Stimulated activated CD8-positive, alpha-beta memory T cell treated with anti-CD3 and anti-CD28 coated beads, Interleukin-12 subunit alpha, Interleukin-12 subunit beta, amount 100 ng/mL, for 1 hour (primary cell): ENCODE results near the gene ANKRD13A.
"Not testable (repeated sequence)": the region's sequence is repeated elsewhere in the genome, so short reads cannot be mapped to it uniquely, and the experiment has no call there.

Experiments used
- DNase-seq: peaks from one replicate; pipeline ENCODE4 v3.0.0-alpha.2; 2020; ENCODE audit warnings: low read depth

Gene ANKRD13A

DNA sequence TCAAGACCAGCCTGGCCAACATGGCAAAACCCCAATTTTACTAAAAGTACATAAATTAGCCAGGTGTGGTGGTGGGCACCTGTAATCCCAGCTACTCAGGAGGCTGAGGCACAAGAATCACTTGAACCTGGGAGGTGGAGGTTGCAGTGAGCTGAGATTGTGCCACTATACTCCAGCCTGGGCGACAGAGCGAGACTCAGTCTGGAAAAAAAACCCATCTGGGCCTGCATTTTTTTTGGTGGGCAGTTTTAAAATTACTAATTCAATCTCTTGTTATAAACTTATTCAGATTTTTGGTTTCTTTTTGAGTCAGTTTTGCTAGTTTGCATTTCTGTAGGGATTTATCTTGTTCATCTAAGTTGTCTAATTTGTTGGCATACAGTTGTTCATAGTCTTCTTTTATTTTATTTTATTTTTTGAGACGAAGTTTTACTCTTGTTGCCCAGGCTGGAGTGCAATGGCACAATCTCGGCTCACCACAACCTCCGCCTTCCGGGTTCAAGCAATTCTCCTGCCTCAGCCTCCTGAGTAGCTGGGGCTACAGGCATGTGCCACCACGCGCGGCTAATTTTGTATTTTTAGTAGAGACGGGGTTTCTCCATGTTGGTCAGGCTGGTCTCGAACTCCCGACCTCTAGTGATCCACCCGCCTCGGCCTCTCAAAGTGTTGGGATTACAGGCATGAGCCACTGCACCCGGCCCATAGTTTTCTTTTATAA, 9.6 kb downstream of the ANKRD13A start:
- not testable (repeated sequence) for DNase-seq

DNA sequence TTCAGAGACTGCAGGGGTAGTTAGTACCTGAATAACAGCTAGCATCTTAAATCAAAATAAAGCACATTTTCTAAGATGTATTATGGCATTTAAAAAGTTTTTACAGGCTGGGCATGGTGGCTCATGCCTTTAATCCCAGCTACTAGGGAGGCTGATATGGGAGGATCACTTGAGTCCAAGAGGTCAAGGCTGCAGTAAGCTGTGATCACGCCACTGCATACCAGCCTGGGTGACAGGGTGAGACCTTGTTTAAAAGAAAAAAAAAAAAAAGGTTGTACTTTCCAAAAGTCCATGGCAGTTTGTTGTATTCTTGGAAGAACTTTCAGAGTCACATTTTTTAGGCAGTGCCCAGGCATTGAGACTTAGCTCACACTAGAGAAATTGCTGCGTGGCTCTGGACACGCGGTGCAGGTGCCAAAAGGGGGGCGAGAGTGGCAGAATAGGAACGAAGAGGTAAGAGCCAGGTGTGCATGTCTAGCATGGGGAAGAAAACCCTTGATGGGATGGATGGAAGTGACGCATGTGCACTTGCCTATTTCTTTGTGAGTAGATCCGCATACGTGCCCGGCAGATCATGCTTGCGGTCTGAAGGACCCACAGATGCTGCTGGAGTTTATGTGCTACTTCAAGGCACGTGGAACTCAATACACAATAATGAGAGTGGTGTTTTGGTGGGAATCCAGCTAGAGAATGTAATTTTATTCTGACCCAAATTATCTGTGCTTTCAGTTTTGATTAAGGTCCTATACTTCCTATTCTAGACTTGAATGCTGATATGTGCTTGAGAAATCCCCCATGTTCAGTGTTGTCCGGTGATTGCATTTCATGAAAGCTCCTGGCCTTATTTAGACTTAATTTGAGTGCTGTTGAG, 11.9 kb downstream of the ANKRD13A start:
- DNase-seq: no peak

DNA sequence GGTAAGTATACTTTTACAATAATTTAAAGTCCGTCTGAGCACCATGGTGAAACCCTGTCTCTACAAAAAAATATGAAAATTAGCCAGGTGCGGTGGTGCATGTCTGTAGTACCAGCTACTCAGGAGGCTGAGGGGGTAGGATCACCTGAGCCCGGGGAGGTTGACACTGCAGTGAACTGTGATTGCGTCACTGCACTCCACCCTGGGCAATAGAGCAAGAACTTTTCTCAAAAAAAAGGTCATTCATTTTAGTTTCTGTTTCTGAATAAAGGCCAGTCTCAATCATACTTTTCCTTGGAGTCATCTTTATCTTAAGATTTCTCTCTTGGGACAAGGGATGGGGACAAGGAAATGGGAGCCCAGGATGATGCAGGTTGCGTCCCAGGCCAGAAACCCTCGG, 12.9 kb downstream of the ANKRD13A start:
- no peak for DNase-seq

DNA sequence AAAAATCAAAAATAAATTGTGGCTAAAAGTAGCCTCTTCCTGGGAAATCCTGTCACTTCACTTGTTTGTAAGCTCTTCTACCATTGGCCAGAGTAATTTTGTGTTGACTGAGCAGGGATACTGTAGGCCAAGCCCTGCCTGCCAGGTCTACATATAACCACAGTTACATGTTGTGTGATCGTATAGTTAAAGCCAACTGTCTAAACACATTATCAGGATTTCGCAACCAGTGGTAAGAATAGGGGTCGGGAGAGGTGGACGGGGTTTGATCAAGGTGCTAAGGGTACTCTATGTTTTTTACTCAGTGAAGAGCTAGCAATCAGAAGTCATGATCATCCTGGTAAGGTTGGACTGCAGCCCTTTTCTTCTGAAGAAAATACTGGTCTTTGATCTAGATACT, 13.4 kb downstream of the ANKRD13A start:
- DNase-seq: no peak

DNA sequence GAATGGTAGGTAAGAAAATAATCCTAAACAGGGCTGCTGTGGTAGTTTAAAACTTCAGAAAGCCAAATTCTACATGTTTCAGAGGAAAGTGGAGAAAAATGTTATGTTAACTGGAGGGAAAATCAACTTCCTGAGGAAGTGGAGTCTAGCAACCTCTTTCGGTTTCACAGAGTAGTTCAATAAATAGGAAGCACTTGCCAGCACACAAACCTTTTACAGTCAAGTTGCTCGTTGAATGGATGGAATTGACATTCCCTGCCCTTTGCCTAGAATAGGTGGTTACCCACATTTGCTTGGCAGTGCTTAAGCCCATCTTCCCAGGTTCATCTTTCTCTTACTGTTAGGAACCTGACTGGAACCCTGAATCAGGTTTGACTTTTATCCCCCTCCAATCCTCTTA, 15.9 kb downstream of the ANKRD13A start:
- no peak for DNase-seq

DNA sequence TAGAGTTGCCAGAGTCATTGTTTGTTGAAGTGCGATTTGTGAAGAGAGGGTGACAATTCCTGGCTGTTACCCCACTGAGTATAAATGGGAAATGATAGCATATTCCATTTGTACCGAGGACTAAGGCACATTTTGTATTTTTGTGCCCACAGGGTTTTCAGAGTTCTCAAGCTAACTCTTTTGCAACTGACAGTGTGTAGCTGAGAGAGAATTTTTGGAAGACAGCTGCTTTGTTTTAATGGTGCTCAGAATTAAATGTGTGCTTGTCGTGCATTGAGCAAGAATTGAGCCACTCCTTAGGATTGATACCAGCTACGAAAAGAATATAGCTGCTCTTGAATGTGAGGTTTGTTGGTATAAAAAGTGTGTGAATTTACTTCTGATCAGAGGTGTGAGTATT, 21.7 kb downstream of the ANKRD13A start:
- no peak for DNase-seq

DNA sequence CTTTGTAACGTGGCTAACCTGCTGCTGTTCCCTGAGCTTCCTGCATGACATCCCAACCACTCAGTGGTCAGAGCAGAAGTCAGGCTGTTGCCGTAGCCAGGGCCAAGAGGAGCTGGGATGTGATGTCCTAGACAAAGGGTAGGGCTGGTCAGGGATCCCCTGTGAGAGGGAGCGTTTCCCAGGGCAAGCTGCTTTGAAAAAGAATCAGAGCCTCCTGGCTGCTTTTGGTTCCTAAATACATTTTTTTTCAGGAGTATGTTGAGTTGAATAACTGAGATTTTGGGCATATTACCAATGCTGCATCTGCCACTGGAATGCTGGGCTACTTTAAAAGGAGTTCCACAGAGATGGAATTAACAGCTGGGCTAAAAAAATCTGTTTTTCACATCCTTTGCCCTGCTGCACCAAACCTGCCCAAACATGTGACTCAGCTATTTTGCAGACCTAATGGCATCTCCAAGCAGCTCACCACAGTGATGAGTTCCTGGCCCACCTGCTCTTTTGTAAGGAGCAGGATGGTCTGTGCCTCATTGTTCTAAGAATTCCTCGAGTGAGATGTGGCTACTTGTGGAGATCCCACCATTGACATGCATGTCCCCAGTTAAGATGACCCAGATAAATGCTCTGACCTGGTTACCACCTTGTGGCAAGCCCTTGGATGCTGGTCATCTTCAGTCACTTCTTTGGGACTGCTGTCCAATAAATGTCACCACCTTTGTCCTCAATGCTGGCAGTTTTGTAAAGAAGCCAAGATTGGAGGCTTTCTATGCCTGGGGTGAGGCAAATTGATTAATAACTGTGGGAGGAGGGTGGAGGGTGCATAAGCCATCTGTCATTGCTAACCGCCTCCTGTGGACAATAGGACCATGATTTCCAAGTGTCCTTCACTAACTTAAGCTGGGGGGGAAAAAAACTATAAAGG, 24.1 kb downstream of the ANKRD13A start:
- DNase-seq: no peak

DNA sequence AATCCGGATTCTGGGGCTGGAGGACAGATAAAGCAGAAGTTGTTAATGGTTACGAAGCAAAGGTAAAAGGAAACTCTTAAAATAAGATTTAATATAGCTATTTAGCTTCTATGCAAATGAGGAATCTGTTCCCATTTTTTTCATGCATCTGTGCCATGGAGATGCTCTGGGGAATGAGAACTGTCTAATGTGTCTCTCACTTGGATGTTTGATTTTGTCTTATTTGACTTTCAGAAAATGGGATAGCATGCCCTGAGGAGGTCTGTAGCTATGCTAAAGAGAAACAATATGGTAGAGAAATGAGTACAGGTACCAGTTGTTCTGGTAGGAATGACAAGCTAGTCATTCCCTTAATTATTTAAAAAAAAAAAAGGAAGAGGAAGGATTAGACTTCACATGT, 24.8 kb downstream of the ANKRD13A start:
- no peak for DNase-seq

DNA sequence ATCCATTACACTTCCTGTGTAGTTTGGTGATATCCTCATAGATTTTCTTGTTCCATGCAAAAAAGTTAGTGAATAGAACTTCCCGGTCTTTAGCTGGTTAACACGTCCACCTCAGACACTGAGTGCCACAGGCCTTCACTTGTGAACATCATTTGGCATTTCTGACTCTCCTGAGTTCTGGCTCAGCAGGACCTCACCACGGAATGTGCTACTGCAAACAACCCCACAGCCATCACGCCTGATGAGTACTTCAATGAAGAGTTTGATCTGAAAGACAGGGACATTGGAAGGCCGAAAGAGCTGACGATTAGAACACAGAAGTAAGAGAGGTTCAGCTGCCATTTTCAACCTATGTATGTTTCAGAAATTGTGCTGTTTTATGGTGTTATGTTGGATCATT, 29.1 kb downstream of the ANKRD13A start:
- no peak for DNase-seq

DNA sequence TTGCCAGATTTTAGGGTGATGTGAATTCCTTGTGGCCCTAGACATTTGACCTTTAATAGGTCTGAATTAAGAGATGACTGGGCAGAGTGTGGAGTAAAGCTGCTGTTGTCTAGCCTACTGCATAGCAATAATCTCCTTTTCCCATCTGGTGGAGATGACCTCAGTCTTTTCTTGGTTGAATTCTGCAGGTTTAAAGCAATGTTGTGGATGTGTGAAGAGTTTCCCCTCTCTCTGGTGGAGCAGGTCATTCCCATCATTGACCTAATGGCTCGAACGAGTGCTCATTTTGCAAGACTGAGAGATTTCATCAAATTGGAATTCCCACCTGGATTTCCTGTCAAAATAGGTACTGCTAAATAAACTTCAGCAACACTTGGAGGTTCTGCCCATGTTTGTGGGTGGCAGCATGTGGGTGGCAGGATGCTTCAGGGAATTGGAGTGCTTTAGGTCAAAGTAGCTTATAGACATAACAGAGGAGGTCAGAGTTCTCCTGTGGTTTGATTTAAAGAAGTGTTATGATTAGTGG, 30.1 kb downstream of the ANKRD13A start:
- DNase-seq: no peak

DNA sequence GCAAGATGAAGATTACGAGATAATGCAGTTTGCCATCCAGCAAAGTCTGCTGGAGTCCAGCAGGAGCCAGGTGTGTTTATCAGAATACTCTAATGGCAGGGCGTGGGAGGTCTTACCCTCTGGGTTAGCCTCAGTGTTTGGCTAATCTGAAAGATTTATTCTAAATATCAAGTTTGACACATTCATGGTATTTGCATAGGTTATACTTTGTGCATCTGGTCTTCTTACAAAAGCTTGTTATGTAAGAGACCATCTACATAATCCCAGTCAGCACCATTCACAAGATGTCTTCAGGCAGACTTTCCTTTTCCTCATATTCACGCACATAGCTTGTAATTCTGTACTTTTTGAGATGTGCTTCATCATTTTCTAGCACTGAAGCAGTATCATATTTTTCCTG, 34.7 kb downstream of the ANKRD13A start:
- DNase-seq: no peak

DNA sequence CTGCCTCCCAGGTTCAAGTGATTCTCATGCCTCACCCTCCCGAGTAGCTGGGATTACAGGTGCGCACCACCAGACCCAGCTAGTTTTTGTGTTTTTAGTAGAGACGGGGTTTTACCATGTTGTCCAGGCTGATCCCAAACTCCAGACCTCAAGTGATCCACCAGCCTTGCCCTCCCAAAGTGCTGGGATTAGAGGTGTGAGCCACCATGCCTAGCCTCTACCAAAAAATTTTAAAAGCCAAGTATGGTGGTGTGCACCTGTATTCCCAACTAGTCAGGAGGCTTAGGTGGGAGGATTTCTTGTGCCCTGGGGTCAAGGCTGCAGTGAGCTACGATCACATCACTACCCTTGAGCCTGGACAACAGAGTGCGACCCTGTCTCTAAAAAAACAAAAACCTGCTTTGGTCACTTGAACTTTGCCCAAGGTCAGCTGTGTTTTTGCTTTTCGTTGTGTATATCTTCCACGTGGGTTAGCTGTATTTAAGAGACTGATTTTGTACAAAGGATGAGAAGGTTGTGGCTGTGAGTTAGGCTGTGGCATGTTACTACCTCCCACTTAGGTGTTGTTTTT, 36.4 kb downstream of the ANKRD13A start:
- DNase-seq: no peak

DNA sequence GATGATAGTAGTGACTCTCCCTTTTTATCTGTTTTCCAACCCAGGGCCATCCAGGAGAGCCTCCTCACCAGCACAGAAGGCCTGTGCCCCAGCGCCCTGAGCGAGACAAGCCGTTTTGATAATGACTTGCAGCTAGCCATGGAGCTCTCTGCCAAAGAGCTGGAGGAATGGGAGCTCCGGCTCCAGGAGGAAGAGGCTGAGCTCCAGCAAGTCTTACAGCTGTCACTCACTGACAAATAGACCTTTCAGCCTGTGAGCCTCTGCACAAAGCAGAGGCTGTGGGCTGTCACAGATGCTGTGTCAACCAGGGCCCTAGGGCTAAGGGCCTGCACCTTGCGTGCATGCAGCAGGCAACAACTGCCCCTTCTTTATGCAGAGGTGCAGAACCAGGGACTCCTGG, 38.1 kb downstream of the ANKRD13A start:
- no peak for DNase-seq

DNA sequence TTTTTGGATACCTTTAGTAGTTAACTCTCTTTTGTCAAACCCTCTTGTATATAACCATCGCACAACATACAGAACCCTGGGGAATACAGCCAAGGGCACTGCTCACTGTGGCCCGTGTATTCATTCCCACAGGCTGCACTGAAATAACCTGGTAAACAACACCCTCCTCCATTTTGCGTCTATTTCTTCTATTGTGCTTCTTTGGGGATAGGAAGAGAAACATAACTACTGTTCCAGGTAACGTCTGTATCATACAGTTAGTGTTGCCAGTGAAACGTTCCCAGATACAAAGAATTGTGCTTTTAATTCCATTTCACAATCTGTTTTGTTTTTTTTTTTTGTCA, 39.5 kb downstream of the ANKRD13A start:
- no peak for DNase-seq

DNA sequence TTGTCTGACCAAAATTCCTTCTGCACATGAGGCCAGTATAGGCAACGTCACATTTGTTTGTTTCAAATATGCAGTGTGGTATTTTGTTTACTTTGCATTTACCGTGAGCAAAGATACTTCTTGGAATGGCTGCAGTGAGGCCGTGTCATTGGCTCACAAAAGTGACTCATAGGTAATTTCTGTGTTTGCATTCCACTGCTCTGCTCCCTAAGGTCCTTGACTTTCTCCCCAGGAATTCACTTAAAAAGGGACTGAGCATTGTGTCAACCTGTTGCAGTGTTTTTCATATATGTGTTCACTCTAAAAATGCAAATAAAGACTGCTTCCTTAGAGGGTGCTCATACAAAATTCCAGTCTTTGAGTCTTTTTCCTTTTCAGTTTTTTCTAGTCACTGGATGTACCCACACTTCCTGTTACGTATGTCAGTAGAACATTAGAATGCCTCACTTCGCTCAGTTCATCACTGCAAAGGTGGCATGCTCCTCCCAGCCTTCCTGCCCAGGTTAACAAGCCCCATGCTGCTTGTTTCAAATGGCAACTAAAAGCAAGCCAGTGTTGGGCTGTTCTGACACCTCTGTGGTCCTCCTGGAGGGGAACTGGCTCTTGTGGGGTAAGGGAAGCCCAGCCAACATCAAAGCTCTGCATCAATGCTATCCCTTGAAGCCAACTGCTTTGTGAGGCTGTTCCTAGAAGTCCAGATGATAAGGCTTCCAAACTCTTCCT, 40.0 kb downstream of the ANKRD13A start:
- no peak for DNase-seq

DNA sequence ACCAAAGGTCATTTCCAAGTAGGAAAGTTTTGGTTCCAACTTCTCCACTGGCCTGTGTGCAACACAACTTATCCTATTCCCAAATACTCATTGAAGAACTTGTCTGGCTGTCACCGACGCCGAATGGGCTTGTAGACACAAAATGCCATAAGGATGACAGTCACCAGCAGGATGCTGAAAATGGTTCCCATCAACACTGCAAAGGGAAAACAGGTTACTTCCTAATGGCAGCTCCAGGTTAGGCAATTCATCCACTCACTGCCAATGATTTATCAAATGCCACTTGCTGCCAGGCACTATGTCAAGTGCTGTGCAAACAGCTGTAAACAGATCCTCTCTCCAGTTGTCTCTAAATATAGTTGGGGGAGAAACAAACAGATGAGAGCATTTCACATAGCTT, 43.0 kb downstream of the ANKRD13A start:
- DNase-seq: no peak

DNA sequence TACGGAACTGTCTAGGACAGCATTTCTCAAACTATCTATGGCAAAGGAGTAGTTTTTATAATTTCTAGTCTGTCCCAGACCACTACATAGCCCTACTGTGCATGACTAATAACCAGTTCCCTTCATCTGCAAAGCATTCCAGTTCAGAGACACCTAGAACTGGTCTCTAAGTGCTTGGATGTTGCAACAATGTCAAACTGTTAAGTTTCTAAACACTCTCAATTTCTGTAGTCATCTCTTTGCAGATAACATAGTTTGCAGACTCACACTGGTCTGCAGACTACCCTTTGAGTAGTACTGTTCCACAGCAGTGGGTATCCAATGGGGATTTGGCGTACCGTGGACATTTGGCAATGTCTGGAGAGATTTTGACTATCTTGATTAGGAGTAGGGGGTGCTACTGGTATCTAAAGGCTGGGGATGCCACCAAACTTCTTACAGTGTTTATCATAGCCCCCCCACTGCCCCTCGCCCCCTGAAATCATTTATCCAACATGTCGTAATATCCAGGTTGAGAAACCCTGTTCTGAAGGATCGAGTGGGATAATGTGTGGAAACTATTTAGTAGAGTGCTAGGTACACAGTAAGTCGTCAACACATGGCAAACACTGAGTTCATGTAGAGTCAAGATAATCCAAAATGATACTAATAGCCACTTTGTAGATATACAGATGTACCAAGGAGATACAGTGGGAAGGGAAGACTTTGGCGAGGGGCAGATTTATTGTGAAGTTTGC, 47.4 kb downstream of the ANKRD13A start:
- no peak for DNase-seq

DNA sequence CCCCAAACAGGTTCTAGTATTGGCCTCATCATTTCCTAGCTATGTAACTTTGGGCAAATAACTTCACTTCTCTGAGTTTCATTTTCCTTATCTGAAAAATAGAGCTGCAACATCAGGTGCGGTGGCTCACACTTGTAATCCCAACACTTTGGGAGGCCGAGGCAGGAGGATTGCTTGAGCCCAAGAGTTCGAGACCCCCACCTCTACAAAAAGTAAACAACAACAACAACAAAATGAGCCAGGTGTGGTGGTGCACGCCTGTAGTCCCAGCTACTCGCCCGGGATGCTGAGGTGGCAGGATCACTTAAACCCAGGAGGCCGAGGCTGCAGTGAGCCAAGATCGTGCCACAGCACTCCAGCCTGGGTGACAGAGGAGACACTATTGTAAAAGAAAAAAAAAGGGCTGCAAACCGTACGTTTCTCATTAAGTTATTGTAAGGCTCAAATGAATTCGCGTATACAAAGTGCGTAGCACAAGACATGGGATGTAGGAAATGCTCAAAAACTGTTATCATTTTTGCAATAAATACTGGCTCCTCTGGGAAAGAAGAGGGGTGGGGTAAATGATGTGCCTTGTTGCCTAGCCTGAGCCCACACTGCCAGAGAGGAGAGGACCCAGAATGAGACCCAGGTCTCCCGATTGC, 48.2 kb downstream of the ANKRD13A start:
- no peak for DNase-seq

DNA sequence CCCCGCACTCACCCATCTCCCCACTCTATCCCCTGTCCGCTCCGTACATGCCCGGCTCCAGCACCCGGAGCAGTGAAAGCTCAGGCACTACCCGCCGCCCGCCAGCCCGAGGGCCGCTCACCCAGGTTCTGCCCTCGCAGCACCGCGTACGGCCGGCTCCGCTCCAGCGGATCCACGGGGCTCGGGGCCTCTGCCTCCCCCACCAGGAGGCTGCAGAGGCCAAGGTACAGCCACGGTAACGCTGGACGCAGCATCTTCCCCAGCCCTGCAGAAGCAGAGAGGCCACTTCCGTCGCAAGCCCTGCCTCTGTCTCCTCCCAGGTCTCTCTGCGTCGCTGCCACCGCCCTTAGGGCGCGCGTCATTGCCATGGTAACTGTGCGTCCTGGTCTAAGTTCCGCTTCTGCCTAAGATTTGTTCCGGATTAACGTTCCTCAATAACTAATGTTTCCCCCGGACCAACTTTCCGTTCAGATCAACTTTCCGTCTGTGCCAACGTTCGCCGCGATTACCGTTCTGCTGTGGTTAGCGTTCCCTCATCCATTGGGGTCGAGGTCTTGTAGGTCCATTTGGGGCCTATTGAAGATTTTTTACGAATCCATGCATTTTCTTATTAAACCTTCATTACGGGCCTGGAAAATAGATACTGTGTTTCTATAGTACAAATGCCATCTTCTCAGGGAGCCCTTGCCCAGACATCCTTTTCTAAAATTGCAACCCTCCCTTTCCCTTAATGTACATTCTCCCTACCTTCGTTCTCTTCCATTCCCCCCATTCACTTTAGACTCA, 49.2 kb downstream of the ANKRD13A start, which contains the start of gene C12orf76:
C12orf76 (minus strand) TSS at position 281 of the 786 bp plus-strand sequence; CDS start at position 254, 27 bp downstream.
- peak; percentile 84 for DNase-seq
